Measurements from ENCODE around the gene HS6ST2.

- TF ChIP-seq, protein P1, sequence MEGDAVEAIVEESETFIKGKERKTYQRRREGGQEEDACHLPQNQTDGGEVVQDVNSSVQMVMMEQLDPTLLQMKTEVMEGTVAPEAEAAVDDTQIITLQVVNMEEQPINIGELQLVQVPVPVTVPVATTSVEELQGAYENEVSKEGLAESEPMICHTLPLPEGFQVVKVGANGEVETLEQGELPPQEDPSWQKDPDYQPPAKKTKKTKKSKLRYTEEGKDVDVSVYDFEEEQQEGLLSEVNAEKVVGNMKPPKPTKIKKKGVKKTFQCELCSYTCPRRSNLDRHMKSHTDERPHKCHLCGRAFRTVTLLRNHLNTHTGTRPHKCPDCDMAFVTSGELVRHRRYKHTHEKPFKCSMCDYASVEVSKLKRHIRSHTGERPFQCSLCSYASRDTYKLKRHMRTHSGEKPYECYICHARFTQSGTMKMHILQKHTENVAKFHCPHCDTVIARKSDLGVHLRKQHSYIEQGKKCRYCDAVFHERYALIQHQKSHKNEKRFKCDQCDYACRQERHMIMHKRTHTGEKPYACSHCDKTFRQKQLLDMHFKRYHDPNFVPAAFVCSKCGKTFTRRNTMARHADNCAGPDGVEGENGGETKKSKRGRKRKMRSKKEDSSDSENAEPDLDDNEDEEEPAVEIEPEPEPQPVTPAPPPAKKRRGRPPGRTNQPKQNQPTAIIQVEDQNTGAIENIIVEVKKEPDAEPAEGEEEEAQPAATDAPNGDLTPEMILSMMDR (conservative IDR thresholded peaks at IDR 0.05) = no peak
- no peak for TF ChIP-seq ZFX (IDR thresholded peaks at IDR 0.05)
Observed at GRCh38 chrX:132652871-132653270, 305.6 kb downstream of the HS6ST2 start.
